GM12878 (cell line): ENCODE data around the gene KIAA0825.

Experiments
- ATF3 ChIP-seq: IDR thresholded peaks from 2 replicates; pipeline ENCODE4 v1.6.1; 2011; ENCODE audit warnings: low read depth, mild to moderate bottlenecking, low read length, moderate library complexity, borderline replicate concordance; ENCODE audit errors: extremely low read depth
- BRCA1 ChIP-seq: IDR thresholded peaks from 2 replicates; pipeline ENCODE4 v1.6.1; 2011; ENCODE audit warnings: low read depth, low read length, improper control_type of control experiment
- EZH2 ChIP-seq: IDR thresholded peaks from 2 replicates; pipeline ENCODE4 v1.6.1; 2012; ENCODE audit warnings: low read depth, mild to moderate bottlenecking, control low read depth, inconsistent platforms, low read length, borderline replicate concordance; ENCODE audit not compliant: control insufficient read depth
- IKZF1 ChIP-seq: fragments of 450-650 bp; conservative IDR thresholded peaks from 2 replicates; pipeline ENCODE4 v1.6.1; 2017; ENCODE audit warnings: antibody characterized with exemption, mild to moderate bottlenecking
- MEF2B ChIP-seq: fragments of 450-650 bp; IDR thresholded peaks from 2 replicates; pipeline ENCODE4 v1.6.1; 2018; ENCODE audit warnings: mild to moderate bottlenecking, moderate library complexity; ENCODE audit not compliant: partially characterized antibody, poor library complexity, severe bottlenecking
- NFIC ChIP-seq: IDR thresholded peaks from 2 replicates; pipeline ENCODE4 v1.6.1; 2012; ENCODE audit warnings: low read depth, mild to moderate bottlenecking, inconsistent platforms, low read length, moderate library complexity
- POLR2A ChIP-seq: IDR thresholded peaks from 2 replicates; pipeline ENCODE4 v1.6.1; 2011; ENCODE audit warnings: low read depth, mild to moderate bottlenecking, low read length
- RFX5 ChIP-seq: IDR thresholded peaks from 2 replicates; pipeline ENCODE4 v1.6.1; 2011; ENCODE audit warnings: low read depth, low read length, improper control_type of control experiment
- SMARCA5 ChIP-seq: fragments of 450-650 bp; IDR thresholded peaks from 2 replicates; pipeline ENCODE4 v1.6.1; 2017; ENCODE audit warnings: mild to moderate bottlenecking
- TAF1 ChIP-seq: IDR thresholded peaks from 2 replicates; pipeline ENCODE4 v1.6.1; 2011; ENCODE audit warnings: mild to moderate bottlenecking, low read depth, low read length, borderline replicate concordance
- YY1 ChIP-seq: IDR thresholded peaks from 2 replicates; pipeline ENCODE4 v1.6.1; 2011; ENCODE audit warnings: low read depth, mild to moderate bottlenecking, low read length
- ZNF384 ChIP-seq: IDR thresholded peaks from 2 replicates; pipeline ENCODE4 v1.6.1; 2012; ENCODE audit warnings: low read depth, mild to moderate bottlenecking, low read length, improper control_type of control experiment, borderline replicate concordance
- TF ChIP-seq, protein P1 (sequence below), 3 experiments: IDR thresholded peaks in 2 of 3; conservative IDR thresholded peaks in 1 of 3; 2 replicates each; pipeline ENCODE4 v1.5.1; 2011; ENCODE audit warnings: low read depth in 3 of 3, low read length in 3 of 3, mild to moderate bottlenecking in 3 of 3, control low read depth in 2 of 3, moderate library complexity in 2 of 3, inconsistent platforms in 1 of 3, mixed read lengths in 1 of 3; ENCODE audit not compliant: control insufficient read depth in 2 of 3, insufficient read depth in 1 of 3; ENCODE audit errors: extremely low read depth in 1 of 3
- TF ChIP-seq, protein P2 (sequence below): IDR thresholded peaks from 2 replicates; pipeline ENCODE4 v1.6.1; 2012; ENCODE audit warnings: low read depth, low read length, improper control_type of control experiment

DNA sequence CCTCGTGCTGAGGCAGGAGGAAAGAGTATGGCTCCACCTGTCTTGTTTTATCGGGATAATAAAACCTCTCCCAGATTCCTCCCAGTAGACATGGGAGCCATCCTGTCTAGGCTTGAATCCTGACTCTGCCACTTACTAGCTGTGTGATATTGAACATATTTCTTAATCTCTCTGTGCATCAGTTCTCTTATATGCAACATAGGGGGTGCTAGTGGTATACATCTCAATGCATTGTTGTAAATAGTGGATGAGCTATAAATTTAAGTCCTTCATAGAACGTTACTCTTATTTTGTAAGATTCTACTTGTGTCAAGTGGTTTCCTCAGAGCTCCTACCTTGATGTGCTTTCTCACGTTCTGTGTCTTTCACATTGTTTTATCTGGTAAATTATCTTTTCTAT is 459.3 kb downstream of the KIAA0825 start:
- TF ChIP-seq ATF3 (no peak), MEF2B (no peak), YY1 (no peak), POLR2A (no peak), TAF1 (no peak), RFX5 (no peak), ZNF384 (no peak), SMARCA5 (no peak), IKZF1 (no peak), EZH2 (no peak), BRCA1 (no peak), NFIC (no peak)
- TF ChIP-seq, protein P1, sequence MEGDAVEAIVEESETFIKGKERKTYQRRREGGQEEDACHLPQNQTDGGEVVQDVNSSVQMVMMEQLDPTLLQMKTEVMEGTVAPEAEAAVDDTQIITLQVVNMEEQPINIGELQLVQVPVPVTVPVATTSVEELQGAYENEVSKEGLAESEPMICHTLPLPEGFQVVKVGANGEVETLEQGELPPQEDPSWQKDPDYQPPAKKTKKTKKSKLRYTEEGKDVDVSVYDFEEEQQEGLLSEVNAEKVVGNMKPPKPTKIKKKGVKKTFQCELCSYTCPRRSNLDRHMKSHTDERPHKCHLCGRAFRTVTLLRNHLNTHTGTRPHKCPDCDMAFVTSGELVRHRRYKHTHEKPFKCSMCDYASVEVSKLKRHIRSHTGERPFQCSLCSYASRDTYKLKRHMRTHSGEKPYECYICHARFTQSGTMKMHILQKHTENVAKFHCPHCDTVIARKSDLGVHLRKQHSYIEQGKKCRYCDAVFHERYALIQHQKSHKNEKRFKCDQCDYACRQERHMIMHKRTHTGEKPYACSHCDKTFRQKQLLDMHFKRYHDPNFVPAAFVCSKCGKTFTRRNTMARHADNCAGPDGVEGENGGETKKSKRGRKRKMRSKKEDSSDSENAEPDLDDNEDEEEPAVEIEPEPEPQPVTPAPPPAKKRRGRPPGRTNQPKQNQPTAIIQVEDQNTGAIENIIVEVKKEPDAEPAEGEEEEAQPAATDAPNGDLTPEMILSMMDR (IDR thresholded peaks at IDR 0.05 in 2 of 3, conservative IDR thresholded peaks at IDR 0.05 in 1 of 3; ENCODE audit: control insufficient read depth in 2 of 3, extremely low read depth in 1 of 3, insufficient read depth in 1 of 3, low read depth in 3 of 3, low read length in 3 of 3): peak in 1 of 3 experiments; percentile 12; a peak in 1 of 6 replicates
- TF ChIP-seq, protein P2, sequence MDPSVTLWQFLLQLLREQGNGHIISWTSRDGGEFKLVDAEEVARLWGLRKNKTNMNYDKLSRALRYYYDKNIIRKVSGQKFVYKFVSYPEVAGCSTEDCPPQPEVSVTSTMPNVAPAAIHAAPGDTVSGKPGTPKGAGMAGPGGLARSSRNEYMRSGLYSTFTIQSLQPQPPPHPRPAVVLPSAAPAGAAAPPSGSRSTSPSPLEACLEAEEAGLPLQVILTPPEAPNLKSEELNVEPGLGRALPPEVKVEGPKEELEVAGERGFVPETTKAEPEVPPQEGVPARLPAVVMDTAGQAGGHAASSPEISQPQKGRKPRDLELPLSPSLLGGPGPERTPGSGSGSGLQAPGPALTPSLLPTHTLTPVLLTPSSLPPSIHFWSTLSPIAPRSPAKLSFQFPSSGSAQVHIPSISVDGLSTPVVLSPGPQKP: no peak
